Measurements from ENCODE around the gene CYP4A22. TPM values are rescaled to one million over a fixed set of nuclear protein-coding genes. Genes with fewer than 3 reads are reported as not detected.

The CYP4A22 gene
- total and polyA plus RNA-seq, 9 of the 15 experiments (the other 6 are each of a cell fraction or from before 2014, with no cell fraction given): 0.07 TPM; not detected in 8

DNA sequence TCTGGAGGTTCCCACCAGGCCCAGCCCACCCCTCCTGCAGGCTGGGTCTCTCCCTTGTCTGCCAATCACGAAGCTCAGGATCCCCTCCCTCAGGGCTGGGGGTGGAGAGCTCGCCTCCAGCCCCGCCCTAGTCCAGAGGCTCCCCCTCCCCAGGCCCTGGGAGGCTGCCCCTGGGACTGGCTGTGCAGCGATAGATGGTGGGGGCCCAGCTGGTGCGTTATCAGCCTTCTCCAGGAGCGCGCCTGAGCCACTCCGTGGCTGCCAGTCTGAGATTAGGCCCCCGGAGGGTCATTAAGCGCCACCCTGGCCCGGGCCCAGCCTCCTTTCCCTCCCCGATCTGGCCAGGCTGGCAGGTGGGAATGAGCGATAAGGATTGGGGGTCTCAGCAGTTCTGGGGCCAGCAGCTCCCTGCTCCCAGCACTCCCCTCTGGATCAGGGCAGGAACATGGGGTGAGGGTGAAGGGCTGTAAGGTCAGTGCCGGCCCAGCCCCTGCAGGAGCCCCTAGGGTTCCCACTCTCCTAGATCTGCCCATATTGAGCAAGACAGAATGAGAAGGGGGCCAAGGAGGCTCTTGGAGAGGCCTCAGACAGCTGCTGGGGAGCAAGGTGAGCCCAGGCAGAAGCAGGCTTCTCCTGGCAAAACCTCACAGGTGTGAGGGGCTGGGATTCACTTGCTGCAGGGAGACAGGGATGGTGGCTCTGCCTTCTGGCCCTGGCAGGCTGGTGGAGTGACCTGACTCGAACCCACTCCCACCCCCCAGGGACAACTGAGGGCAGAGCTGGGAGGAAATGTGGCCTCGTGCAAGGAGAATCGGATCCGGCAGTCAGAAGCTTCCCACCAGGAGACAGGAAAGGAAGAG is 44.1 kb downstream of the CYP4A22 start (continued):
- TF ChIP-seq, protein P1, sequence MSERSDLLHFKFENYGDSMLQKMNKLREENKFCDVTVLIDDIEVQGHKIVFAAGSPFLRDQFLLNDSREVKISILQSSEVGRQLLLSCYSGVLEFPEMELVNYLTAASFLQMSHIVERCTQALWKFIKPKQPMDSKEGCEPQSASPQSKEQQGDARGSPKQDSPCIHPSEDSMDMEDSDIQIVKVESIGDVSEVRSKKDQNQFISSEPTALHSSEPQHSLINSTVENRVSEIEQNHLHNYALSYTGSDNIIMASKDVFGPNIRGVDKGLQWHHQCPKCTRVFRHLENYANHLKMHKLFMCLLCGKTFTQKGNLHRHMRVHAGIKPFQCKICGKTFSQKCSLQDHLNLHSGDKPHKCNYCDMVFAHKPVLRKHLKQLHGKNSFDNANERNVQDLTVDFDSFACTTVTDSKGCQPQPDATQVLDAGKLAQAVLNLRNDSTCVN (CRISPR knock-in tag; IDR thresholded peaks at IDR 0.05): peak; percentile 97
- TF ChIP-seq NR3C1 (CRISPR knock-in tag; IDR thresholded peaks at IDR 0.05): no peak
- peak; percentile 100 for TF ChIP-seq LEF1 (IDR thresholded peaks at IDR 0.05)
- TF ChIP-seq, protein P2, sequence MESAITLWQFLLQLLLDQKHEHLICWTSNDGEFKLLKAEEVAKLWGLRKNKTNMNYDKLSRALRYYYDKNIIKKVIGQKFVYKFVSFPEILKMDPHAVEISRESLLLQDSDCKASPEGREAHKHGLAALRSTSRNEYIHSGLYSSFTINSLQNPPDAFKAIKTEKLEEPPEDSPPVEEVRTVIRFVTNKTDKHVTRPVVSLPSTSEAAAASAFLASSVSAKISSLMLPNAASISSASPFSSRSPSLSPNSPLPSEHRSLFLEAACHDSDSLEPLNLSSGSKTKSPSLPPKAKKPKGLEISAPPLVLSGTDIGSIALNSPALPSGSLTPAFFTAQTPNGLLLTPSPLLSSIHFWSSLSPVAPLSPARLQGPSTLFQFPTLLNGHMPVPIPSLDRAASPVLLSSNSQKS (CRISPR knock-in tag; IDR thresholded peaks at IDR 0.05): peak; percentile 92; the same call in 1 of the 2 replicates
- TF ChIP-seq, protein P3, sequence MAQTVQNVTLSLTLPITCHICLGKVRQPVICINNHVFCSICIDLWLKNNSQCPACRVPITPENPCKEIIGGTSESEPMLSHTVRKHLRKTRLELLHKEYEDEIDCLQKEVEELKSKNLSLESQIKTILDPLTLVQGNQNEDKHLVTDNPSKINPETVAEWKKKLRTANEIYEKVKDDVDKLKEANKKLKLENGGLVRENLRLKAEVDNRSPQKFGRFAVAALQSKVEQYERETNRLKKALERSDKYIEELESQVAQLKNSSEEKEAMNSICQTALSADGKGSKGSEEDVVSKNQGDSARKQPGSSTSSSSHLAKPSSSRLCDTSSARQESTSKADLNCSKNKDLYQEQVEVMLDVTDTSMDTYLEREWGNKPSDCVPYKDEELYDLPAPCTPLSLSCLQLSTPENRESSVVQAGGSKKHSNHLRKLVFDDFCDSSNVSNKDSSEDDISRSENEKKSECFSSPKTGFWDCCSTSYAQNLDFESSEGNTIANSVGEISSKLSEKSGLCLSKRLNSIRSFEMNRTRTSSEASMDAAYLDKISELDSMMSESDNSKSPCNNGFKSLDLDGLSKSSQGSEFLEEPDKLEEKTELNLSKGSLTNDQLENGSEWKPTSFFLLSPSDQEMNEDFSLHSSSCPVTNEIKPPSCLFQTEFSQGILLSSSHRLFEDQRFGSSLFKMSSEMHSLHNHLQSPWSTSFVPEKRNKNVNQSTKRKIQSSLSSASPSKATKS (CRISPR knock-in tag; IDR thresholded peaks at IDR 0.05): no peak
- TF ChIP-seq FOXJ3 (CRISPR knock-in tag; IDR thresholded peaks at IDR 0.05): no peak
- no peak for TF ChIP-seq TAF7 (tag; IDR thresholded peaks at IDR 0.05)
- TF ChIP-seq ZNF347 (CRISPR knock-in tag; IDR thresholded peaks at IDR 0.05; ENCODE audit: low read depth): no peak
- TF ChIP-seq, protein P4, sequence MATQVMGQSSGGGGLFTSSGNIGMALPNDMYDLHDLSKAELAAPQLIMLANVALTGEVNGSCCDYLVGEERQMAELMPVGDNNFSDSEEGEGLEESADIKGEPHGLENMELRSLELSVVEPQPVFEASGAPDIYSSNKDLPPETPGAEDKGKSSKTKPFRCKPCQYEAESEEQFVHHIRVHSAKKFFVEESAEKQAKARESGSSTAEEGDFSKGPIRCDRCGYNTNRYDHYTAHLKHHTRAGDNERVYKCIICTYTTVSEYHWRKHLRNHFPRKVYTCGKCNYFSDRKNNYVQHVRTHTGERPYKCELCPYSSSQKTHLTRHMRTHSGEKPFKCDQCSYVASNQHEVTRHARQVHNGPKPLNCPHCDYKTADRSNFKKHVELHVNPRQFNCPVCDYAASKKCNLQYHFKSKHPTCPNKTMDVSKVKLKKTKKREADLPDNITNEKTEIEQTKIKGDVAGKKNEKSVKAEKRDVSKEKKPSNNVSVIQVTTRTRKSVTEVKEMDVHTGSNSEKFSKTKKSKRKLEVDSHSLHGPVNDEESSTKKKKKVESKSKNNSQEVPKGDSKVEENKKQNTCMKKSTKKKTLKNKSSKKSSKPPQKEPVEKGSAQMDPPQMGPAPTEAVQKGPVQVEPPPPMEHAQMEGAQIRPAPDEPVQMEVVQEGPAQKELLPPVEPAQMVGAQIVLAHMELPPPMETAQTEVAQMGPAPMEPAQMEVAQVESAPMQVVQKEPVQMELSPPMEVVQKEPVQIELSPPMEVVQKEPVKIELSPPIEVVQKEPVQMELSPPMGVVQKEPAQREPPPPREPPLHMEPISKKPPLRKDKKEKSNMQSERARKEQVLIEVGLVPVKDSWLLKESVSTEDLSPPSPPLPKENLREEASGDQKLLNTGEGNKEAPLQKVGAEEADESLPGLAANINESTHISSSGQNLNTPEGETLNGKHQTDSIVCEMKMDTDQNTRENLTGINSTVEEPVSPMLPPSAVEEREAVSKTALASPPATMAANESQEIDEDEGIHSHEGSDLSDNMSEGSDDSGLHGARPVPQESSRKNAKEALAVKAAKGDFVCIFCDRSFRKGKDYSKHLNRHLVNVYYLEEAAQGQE (IDR thresholded peaks at IDR 0.05; ENCODE audit: borderline replicate concordance): peak; percentile 51; the same call in 1 of the 2 replicates
- TF ChIP-seq, protein P4 (CRISPR knock-in tag; IDR thresholded peaks at IDR 0.05; ENCODE audit: low read depth): peak; percentile 84
- no peak for TF ChIP-seq CHCHD3 (CRISPR knock-in tag; IDR thresholded peaks at IDR 0.05)
- peak; percentile 100 for TF ChIP-seq MTA2 (IDR thresholded peaks at IDR 0.05; ENCODE audit: low read depth)
- TF ChIP-seq NFATC3 (IDR thresholded peaks at IDR 0.05): peak; percentile 95
- TF ChIP-seq KLF1 (tag; IDR thresholded peaks at IDR 0.05): peak; percentile 80; the same call in 1 of the 2 replicates

All from K562 (cell line).